ENCODE results near the gene RBM12.
A peak's percentile ranks its signal among the peaks of the same experiment; 100 is the strongest.

The RBM12 gene

DNA sequence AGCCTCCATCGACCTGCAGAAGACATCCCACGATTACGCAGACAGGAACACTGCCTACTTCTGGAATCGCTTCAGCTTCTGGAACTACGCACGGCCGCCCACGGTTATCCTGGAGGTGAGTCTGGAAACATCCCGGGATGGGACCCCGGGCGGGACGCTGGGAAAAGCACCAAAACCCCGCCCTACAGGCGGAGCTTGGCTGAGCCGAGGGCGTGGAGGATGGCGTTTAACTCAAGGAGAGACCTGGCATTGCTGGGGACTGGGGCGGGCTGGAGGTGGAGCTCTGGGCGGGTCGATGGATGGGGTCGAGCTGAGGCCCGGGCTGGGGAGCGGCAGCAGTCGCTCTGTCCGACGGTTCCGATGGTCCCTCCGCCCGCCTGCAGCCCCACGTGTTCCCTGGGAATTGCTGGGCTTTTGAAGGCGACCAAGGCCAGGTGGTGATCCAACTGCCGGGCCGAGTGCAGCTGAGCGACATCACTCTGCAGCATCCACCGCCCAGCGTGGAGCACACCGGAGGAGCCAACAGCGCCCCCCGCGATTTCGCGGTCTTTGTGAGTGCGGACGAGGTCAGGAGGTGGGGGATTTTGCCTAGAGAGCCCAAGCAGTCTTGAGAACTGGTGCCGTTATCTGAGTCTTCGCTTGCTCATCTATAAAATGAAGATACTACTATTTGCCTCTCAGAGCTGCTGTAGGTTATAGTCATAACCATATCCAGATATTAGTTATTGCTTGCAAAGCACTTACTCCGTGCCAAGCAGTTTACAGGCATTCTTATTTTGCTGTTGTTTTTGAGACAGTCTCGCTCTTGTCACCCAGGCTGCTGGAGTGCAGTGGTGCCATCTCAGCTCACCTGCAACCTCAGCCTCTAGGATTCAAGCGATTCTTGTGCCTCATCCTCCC lies 45.3 kb downstream of the RBM12 start:
- DNase-seq, result peak; percentile 78

- DNase-seq, result no peak
Observed at GRCh38 chr20:35618263-35619131, 46.2 kb downstream of the RBM12 start.

DNA sequence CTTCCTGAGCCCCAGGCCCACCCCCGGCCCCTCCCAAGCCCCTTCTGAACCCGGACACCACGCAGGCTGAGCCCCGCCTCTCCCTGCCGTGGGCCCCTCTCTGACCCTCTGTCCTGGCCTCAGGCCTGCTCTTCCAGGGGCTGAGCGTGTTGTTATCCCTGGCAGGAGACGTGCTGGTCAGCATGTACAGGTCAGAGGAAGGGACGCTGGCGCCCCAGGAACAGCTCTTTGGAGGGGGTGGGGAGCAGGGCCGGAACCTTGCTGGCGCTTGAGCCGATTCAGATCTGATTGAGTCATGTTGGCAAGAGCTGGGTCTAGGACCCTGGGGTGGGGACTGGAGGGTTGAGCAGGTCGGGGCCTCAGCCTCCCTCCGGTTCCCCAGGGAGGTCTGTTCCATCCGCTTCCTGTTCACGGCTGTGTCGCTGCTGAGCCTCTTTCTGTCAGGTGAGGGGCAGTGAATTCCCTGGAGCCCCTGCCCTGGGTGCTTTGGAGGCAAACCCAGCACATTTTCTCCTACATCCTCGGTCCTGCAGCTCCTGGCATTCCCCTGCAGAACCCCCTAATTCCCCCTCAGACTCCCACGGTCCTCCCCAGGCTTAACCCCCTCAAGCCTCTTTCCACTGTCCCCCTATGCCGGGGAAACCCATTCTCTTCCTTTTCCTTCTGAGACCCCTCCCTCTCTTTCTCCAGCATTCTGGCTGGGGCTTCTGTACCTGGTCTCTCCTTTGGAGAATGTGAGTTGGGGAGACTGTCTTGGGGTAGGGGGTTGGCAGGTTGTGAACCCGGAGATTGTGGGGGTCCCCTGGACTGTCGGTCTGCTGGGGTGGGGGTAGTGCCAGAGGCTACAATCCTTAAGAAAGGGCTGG lies 47.1 kb downstream of the RBM12 start:
- DNase-seq, result peak; percentile 48

GRCh38 chr20:35616465-35617396 lies 48.0 kb downstream of the RBM12 start:
- peak; percentile 62 for DNase-seq

DNA sequence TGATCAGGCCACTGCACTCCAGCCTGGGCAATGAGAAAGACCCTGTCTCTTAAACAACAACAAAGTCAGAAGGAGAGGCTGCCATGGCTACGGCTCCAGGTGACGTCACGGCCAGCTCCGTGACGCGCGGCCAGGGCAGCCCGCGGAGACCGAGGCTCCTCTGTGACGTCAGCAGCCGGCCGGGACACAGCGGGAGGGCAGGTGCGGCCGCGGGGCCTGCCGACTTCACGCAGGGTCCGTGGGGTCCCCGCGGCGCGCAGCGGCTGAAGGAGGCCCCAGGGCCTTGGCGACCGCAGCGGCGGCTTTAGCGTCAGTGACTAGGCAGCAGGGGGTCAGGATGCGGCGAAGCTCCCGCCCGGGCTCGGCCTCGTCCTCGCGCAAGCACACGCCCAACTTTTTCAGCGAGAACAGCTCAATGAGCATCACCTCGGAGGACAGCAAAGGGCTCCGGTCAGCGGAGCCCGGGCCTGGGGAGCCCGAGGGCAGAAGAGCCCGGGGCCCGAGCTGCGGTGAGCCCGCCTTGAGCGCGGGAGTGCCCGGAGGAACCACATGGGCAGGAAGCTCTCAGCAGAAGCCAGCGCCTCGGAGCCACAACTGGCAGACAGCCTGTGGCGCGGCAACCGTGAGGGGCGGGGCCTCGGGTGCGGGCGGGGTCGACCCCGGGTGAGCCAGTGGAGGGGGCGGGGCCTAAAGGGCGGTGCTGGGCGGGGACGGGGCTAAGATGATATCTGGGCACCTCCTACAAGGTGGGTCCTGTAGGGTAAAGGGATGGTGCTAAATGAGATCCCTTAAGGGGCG lies 48.8 kb downstream of the RBM12 start, which contains the start of gene SPAG4:
TSS of gene SPAG4 (plus strand) at position 163 of the 798 bp plus-strand sequence. CDS start at position 338, 175 bp downstream.
- peak; percentile 99 for DNase-seq

GRCh38 chr20:35611482-35611881 lies 53.2 kb downstream of the RBM12 start:
- no peak for DNase-seq

GRCh38 chr20:35610833-35611427 lies 53.8 kb downstream of the RBM12 start:
- no peak for DNase-seq

DNA sequence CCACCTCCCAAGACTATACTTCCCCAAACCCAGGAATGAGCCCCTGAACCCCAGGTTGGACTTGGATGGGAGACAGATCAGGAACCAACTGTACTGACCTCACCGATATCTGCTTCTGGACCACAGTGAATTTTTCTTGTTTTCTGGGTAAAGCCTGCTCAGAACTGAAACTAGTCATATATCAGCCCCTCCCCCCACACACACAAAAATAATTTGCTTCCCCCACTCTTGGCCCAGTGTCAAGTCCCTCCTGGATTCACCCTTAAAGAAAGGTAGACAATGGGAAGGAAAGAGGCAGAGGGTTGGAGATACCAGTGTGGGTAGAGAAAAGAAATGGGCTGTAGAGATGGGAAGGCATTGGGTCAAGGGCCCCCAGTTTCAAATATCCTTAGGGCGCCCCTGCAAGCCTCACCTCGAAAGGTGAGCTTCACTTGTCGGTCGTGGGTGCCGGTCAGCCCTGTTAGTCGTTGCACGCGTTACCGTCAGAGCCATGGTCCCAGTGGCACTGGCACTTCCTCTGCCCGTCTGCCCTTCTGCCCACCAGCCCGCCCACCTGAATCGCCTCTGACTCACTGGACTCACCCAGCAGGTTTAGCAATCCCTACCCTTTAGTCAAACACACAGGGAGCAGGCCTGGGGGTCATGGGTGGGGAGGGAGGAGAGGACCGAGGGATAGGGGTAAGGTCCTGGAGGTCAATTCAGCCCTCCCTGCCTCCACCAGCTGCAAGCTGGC lies 57.5 kb downstream of the RBM12 start:
- no peak for DNase-seq

DNA sequence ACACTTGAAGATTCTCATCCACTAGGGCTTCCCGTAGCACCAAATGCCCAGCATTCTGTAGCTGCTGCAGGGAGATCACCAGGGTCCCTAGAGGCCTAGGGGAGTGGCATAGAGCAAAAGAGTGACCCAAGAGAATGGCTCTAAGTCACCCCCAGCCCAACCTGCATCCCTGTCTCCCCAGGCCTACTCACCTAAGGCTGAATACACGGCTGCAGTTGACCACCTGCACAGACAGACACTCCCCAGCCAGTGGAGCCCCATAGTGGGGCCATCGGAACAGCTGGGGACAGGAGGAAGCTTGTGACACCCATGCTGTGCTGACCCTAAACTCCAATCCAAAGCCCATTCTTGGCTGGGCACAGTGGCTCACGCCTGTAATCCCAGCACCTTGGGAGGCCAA lies 58.6 kb downstream of the RBM12 start:
- DNase-seq, result no peak

GRCh38 chr20:35604449-35604747 lies 60.3 kb downstream of the RBM12 start:
- DNase-seq, result no peak

- DNase-seq, result no peak
Observed at GRCh38 chr20:35603695-35604448, 60.8 kb downstream of the RBM12 start.

DNA sequence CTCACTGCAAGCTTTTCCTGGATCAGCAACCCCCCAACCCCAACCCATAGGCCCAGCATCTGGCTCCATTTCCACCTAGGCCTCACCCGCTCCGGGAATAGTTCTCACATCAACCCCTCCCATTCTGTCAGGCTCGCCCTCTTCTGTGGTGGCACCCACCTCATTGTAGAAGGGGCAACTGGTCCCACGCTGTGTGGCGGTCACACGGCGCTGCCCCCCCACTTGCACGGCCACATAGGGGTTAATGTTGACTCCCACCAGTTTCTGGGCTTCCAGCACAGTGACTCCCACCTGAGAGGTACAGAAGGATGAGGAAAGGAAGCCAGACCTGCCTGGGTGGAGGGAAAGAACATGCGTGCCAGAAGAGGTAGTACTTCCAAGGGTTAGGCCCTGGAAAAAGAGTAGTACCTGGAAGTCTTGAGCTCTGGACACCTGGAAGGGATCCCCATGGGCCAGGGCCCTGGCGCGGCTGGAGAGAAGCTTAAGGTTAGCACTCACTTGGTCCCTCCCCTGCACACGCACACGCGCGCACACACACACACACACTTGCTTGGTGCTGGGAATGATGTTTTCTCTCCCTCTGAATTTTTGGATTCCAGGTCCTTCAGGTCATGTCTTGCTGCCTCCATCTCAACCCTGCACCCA lies 61.7 kb downstream of the RBM12 start:
- DNase-seq, result no peak

DNA sequence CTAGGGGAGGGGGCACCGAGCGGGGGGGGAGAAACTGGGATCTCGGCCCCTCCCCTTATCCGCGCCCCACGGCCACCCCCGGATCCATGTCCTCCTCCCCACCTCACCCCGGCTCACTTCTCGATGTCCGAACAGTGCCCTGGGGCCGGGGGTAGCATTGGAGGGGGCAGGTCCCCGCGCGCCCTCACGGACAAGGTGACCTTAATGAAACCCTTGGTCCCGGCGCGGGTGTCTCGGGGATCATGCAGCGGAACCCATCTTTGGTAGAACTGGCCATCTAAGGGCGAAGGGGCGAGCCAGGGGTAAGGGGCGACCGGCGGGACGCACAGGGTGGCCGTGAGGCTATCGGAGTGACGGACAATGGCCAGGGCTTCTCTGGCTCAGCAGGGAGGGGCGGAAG lies 62.7 kb downstream of the RBM12 start:
- no peak for DNase-seq

DNA sequence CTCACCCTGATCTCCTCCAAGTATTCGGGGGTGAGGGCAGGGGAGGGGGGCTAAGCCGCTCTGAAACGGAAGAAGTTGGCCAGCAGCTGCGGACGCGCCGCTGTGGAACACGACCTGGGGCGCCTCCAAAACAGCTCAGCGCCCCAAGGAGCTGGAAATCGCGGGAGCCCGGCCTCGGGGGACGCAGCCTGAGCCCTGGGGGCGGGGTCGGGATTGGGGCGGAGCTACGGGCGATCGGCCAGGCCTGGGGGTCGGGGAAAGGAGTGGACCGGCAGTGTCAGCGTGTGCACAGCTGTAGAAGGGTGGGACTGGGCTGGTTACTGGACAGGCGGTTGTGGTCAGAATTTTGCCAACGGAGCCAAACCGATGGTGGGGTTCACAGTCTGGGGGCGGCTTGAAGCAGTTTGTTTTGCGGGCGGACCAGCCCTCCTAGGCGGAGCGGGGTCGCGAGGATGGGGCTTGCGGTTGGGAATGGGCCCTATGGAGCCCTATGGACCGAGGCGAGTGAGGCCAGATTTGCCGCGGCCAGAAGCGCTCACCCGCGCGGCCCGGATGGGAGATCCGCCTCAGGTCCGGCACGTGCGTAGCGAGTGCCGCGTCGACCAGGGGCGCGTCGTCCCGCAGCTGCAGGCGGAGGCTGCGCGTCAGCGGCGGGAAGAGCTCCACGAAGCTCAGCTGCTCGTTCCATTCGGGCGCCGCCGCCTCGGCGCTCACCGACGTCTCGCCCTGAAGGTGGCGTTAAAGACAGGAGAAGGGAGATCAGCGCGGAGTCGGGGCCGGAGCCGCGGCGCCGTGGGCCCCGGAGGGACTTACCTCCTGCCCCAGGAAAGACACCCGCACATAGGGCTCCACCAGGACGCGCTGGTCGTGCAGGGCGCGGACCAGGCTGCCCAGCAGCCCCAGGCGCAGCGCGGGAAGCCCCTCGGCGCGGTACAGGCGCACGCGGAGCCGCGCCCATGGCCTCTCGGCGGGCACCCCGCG lies 63.4 kb downstream of the RBM12 start:
- DNase-seq, result peak; percentile 66

DNA sequence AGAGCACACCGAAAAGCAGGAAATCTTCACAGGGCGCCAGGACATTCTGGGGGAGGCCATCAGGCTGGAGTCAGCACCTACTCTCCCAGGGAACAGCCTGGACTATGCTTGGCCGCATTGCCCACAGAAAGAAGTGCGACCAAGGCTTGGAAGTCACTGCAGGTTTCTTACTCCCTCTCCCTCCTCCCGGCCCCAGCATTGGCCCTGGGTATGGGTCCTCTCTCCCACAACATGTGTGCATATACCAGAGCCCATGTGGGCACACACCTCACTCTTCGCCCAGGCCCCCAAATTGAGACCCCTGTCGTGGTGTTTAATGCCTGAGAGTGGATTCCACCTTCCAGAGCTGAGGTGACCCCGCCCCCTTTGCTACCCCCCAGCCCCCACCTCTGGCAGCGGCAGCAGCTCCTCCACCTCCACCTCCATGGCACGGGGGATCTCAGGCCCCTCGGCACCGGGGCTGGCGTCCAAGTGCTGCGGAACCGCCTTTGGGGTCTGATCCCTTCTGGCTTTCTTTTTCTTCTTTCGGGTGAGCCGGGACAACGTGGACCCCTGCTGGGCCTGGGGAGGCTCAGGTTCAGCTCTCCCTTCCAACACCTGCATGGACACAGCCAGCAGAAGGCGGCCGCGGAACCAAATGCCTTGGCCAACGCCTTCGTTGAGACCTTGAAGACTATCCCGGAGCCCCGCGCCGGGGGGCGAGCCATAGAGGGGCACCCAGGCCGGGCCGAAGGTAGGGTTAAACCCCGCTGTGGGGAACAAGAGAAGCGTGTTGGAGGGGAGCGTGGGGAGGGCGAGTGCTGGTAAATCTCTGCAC lies 64.3 kb downstream of the RBM12 start:
- no peak for DNase-seq

DNA sequence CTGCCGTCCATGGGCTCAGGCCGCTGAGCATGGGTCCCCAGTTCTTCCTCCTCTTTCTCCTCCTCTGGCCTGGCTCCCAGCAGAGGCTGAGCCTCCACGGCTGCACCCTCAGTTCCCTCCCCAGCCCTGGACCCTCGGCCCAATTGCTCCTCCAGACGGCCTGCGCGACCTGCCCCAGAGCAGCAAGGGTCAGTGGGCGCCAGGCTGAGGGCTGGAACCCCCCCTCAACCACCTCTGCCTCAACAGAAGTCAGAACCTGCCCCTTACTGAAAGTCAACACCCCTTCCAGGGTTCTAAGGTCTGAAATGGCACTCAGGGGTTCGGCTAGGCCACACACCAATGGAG lies 65.0 kb downstream of the RBM12 start:
- DNase-seq, result no peak

Measured in activated CD4-positive, CD25-positive, alpha-beta regulatory T cell treated with anti-CD3 and anti-CD28 coated beads, Interleukin-2, amount 50 U/mL, for 72 hours (primary cell).